ENCODE results near the gene PRDX1.
"Not testable (repeated sequence)": the region's sequence is repeated elsewhere in the genome, so short reads cannot be mapped to it uniquely, and the experiment has no call there.

The PRDX1 gene

GRCh38 chr1:45535988-45536766 lies 14.5 kb upstream of the PRDX1 start:
- no peak for DNase-seq (ENCODE audit: low spot score)

- DNase-seq (ENCODE audit: low spot score) = no peak
Observed at GRCh38 chr1:45531873-45532272, 10.2 kb upstream of the PRDX1 start.

GRCh38 chr1:45530632-45531135 lies 9.0 kb upstream of the PRDX1 start:
- no peak for DNase-seq (ENCODE audit: low spot score)

- DNase-seq (ENCODE audit: low spot score) = no peak
Observed at GRCh38 chr1:45526135-45526644, 4.5 kb upstream of the PRDX1 start.

GRCh38 chr1:45523975-45524374 lies 2.3 kb upstream of the PRDX1 start:
- DNase-seq (ENCODE audit: low spot score) = not testable (repeated sequence)

- DNase-seq (ENCODE audit: low spot score) = not testable (repeated sequence)
Observed at GRCh38 chr1:45523516-45523915, 1.8 kb upstream of the PRDX1 start.

GRCh38 chr1:45522324-45523104 lies 830 bp upstream of the PRDX1 start:
- peak; percentile 38 for DNase-seq (ENCODE audit: low spot score)

- not testable (repeated sequence) for DNase-seq (ENCODE audit: low spot score)
Observed at GRCh38 chr1:45519774-45520173, 1.9 kb downstream of the PRDX1 start.

GRCh38 chr1:45518910-45519309 lies 2.8 kb downstream of the PRDX1 start:
- no peak for DNase-seq (ENCODE audit: low spot score)

GRCh38 chr1:45518366-45518765 lies 3.3 kb downstream of the PRDX1 start:
- not testable (repeated sequence) for DNase-seq (ENCODE audit: low spot score)

GRCh38 chr1:45516465-45516864 lies 5.2 kb downstream of the PRDX1 start:
- no peak for DNase-seq (ENCODE audit: low spot score)

GRCh38 chr1:45516036-45516435 lies 5.6 kb downstream of the PRDX1 start:
- no peak for DNase-seq (ENCODE audit: low spot score)

- DNase-seq (ENCODE audit: low spot score) = not testable (repeated sequence)
Observed at GRCh38 chr1:45513532-45514260, 8.0 kb downstream of the PRDX1 start.

GRCh38 chr1:45512641-45513054 lies 9.0 kb downstream of the PRDX1 start:
- peak; percentile 63 for DNase-seq (ENCODE audit: low spot score)

GRCh38 chr1:45510972-45511527 lies 10.6 kb downstream of the PRDX1 start:
- no peak for DNase-seq (ENCODE audit: low spot score)

GRCh38 chr1:45510036-45510971 lies 11.4 kb downstream of the PRDX1 start:
- no peak for DNase-seq (ENCODE audit: low spot score)

GRCh38 chr1:45508295-45509151 lies 13.2 kb downstream of the PRDX1 start:
- DNase-seq (ENCODE audit: low spot score) = no peak

- DNase-seq (ENCODE audit: low spot score) = no peak
Observed at GRCh38 chr1:45507893-45508292, 13.8 kb downstream of the PRDX1 start.

GRCh38 chr1:45507195-45507594 lies 14.5 kb downstream of the PRDX1 start:
- no peak for DNase-seq (ENCODE audit: low spot score)

All from CD4-positive, alpha-beta T cell treated with Interleukin-2 at 100 ng/mL for 4 hours (primary cell).